Endothelial cell of hepatic sinusoid (primary cell): ENCODE data around the gene CSNK1A1L.
"Not testable (repeated sequence)": the region's sequence is repeated elsewhere in the genome, so short reads cannot be mapped to it uniquely, and the experiment has no call there.

ENCODE experiments used
- in situ Hi-C: cut with HindIII; loops from 2 replicates; pipeline ENCODE4 v1.10.0; 2017; ENCODE audit warnings: low sequenced_read_pairs

Gene CSNK1A1L

DNA sequence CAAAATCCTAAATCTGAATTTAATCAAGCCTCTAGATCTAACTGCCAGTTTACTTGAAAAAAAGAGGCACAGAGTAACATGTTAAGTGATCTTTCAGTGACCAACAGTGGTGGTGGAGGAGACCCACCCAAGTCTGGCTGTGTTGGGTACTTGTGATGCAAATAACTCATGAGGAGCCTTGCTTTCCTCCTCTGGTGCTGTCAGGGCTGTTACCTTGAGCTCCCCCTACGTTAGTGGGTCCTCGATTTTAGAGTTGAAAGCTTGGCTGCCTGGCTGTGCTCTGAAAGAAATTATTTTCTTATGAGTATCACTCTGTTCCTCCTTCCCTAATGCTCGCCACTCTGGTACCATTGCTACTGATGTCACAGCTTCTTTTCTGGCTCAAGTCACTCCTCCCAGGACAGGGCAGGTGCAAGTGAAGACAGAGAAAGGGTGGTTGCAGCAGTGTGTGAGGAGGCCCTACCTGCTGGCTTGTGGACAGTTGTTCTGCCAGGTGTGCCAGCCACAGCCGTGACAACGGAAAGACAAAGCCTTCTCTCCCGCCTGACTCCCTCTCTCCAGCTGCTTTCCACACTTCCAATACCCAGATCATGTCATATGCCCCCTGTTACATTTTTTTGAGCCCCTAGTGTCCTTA is 39.5 kb downstream of the CSNK1A1L start:
- in situ Hi-C loops, result no loop called here

DNA sequence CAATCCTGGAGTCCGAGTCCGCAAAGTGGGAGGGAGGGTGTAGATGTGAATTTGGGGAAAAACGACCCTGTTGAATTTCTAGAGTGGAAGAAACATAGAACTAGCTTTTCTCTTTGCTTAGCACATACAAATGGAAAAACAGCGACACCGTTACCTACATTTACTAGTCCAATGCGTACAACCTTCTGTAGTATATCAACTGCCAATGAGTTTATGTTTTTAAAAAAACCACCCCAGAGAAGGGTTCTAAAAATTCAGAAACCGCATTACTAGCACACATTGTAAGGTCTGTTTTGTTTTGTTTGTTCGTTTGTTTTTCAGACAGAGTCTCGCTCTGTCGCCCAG is 45.6 kb downstream of the CSNK1A1L start:
- in situ Hi-C loops, result no loop called here

DNA sequence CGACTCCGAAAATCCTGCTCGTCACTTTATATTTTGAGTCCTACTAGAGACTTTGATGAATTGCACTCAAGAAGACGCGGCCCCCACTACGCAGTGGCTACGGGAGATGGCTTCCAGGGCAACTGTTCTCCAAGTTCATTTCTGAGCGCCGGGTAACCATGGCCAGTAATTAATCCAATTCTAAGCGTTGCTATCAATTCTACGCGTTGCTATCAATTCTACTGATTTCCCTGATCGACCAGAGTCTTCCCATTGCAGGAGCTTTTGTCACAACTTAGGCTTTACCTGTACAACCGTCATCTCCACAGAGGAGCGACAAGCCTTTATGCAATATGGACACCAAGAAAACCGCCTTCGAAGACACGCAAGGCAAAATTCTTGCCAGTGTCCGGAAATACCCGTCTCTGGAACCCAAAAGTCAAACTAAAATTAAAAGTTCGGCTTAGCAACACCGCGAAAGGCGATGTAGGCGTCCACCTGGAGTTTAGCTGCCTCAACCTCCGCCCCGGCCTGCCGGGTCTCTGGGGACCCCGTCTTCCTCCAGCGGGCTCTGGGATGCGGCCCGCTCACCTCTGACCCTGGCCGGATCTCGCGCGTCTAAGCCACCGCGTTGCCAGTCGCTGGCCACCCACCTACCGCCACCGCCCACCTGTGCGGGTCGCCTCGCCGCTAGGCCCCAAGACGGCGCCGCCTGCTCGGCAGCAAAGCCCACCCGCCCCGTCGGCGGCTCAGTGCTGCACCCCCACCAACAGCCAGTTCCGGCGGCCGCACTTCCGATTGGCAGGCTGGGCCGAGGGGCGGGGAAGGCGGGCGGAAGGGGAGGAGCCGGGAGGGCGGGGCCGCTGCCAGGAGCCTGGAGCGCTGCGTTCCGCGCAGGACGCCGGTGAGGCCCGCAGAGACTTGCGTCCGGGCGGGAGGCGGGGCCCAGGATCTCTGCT is 46.3 kb downstream of the CSNK1A1L start, which contains the start of gene SUPT20H:
SUPT20H (minus strand) TSS at position 779 of the 938 bp plus-strand sequence. CDS start 8,198 bp downstream, outside the sequence.
- in situ Hi-C loops, result no loop called here

DNA sequence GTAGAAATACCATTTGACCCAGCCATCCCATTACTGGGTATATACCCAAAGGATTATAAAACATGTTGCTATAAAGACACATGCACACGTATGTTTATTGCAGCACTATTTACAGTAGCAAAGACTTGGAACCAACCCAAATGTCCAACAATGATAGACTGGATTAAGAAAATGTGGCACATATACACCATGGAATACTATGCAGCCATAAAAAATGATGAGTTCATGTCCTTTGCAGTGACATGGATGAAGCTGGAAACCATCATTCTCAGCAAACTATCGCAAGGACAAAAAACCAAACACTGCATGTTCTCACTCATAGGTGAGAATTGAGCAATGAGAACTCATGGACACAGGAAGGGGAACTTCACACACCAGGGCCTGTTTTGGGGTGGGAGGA is 49.2 kb downstream of the CSNK1A1L start:
- in situ Hi-C loops, result not testable (repeated sequence)
